GM12878 (cell line): Measurements from ENCODE around the gene PMEL. TPM values are rescaled to one million over a fixed set of nuclear protein-coding genes. Genes with fewer than 3 reads are reported as not detected.

Experiments used
- ATAC-seq: fragments of 200-7000 bp; cut with Tn5 transposase; 3 replicates; pipeline ENCODE4 v1.9.1; 2020; ENCODE audit warnings: mild to moderate bottlenecking, moderate library complexity
- BruUV-seq: library from RNA; stranded (reverse); fragments of 400-500 nt; replicated peaks from 2 replicates; lab custom pipeline; 2021; lab: Mats Ljungman, UMichigan
- CTCF ChIA-PET: fragments of 300-600 bp; sonication (Branson Sonifier 250); formaldehyde crosslinking; extraction: SDS; loops from one replicate; lab custom pipeline; 2021; ENCODE audit warnings: inconsistent platforms; lab: Yijun Ruan, JAX
- POLR2A ChIA-PET: fragments of 350-600 bp; formaldehyde crosslinking; extraction: SDS; loops from one replicate; lab custom pipeline; 2021; ENCODE audit warnings: inconsistent platforms; lab: Charles Lee
- RAD21 ChIA-PET: fragments of 300-600 bp; sonication (Branson Sonifier 250); formaldehyde crosslinking; loops from one replicate; lab custom pipeline; 2023; ENCODE audit warnings: antibody characterized with exemption; ENCODE audit not compliant: unreplicated experiment; lab: Charles Lee
- SMC1A ChIA-PET: fragments of 300-600 bp; sonication (Branson Sonifier 250); formaldehyde crosslinking; loops from one replicate; lab custom pipeline; 2023; ENCODE audit not compliant: unreplicated experiment, uncharacterized antibody; lab: Charles Lee
- DNase-seq: peaks from one replicate; pipeline ENCODE4 v3.0.0-alpha.2; 2011; ENCODE audit warnings: low read depth, low spot score
- FAIRE-seq: peaks from 3 replicates; lab custom pipeline; 2011; peaks lifted over from hg19 to GRCh38; lab: Jason Lieb, UNC
- H2AFZ ChIP-seq: 2 replicates; pipeline ENCODE4 v1.6.0; 2011; ENCODE audit warnings: low read depth, low read length, control low read depth; ENCODE audit not compliant: control insufficient read depth
- H3K27ac ChIP-seq: 2 replicates; pipeline ENCODE4 v1.5.1; 2011; ENCODE audit warnings: control low read depth; ENCODE audit not compliant: control insufficient read depth, insufficient read depth
- H3K27me3 ChIP-seq, 2 experiments: replicated peaks in 1 of 2; 2 replicates each; pipeline versions ENCODE4 v1.6.0 to v1.6.1; 2011; ENCODE audit warnings: low read length in 1 of 2; ENCODE audit not compliant: control insufficient read depth in 2 of 2, insufficient read depth in 2 of 2
- H3K36me3 ChIP-seq, 2 experiments: 2 replicates each; pipeline ENCODE4 v1.5.1; 2011; ENCODE audit warnings: low read length in 1 of 2; ENCODE audit not compliant: control insufficient read depth in 2 of 2, insufficient read depth in 2 of 2
- H3K4me1 ChIP-seq: 2 replicates; pipeline ENCODE4 v1.6.1; 2011; ENCODE audit warnings: mild to moderate bottlenecking, low read length, moderate library complexity, mixed read lengths; ENCODE audit not compliant: control insufficient read depth, insufficient read depth
- H3K4me2 ChIP-seq: 2 replicates; pipeline ENCODE4 v1.6.0; 2011; ENCODE audit warnings: control low read depth; ENCODE audit not compliant: control insufficient read depth, insufficient read depth
- H3K4me3 ChIP-seq: fragments of 200-600 bp; sonication (generic); 2 replicates; pipeline ENCODE4 v1.5.1; 2016
- H3K79me2 ChIP-seq: 2 replicates; pipeline ENCODE4 v1.6.0; 2011; ENCODE audit warnings: low read length; ENCODE audit not compliant: control insufficient read depth, insufficient read depth
- H3K9ac ChIP-seq: 2 replicates; pipeline ENCODE4 v1.8.0; 2011; ENCODE audit warnings: low read length, control low read depth, mixed read lengths; ENCODE audit not compliant: control insufficient read depth, insufficient read depth
- H3K9me3 ChIP-seq: replicated peaks from 3 replicates; pipeline ENCODE4 v1.5.1; 2011; ENCODE audit warnings: mild to moderate bottlenecking, low read length; ENCODE audit not compliant: control insufficient read depth, insufficient read depth
- H4K20me1 ChIP-seq: 2 replicates; pipeline ENCODE4 v1.6.0; 2011; ENCODE audit not compliant: control insufficient read depth, insufficient read depth
- ATF2 ChIP-seq: IDR thresholded peaks from 2 replicates; pipeline ENCODE4 v1.6.1; 2012; ENCODE audit warnings: low read length, inconsistent platforms
- BHLHE40 ChIP-seq, 2 experiments: fragments of 450-650 bp in 1 of 2; IDR thresholded peaks; 2 replicates each; pipeline ENCODE4 v1.6.1; 2011 to 2017; ENCODE audit warnings: low read depth in 2 of 2, borderline replicate concordance in 1 of 2, improper control_type of control experiment in 1 of 2, low read length in 1 of 2, mild to moderate bottlenecking in 1 of 2
- CBX5 ChIP-seq: sonication (generic); IDR thresholded peaks from 2 replicates; pipeline ENCODE4 v1.6.1; 2016; ENCODE audit warnings: low read depth, moderate library complexity, mild to moderate bottlenecking, inconsistent platforms
- CUX1 ChIP-seq: IDR thresholded peaks from 2 replicates; pipeline ENCODE4 v1.6.1; 2012; ENCODE audit warnings: improper control_type of control experiment, low read depth, low read length; ENCODE audit not compliant: insufficient replicate concordance
- HDGF ChIP-seq: fragments of 450-650 bp; IDR thresholded peaks from 2 replicates; pipeline ENCODE4 v1.6.1; 2016; ENCODE audit warnings: antibody characterized with exemption
- MTA3 ChIP-seq: IDR thresholded peaks from 2 replicates; pipeline ENCODE4 v1.6.1; 2012; ENCODE audit warnings: low read length, inconsistent platforms, borderline replicate concordance
- NBN ChIP-seq: fragments of 450-650 bp; IDR thresholded peaks from 2 replicates; pipeline ENCODE4 v1.6.1; 2016
- PAX5 ChIP-seq: IDR thresholded peaks from 2 replicates; pipeline ENCODE4 v1.6.1; 2011; ENCODE audit warnings: low read depth, low read length, borderline replicate concordance
- PML ChIP-seq: IDR thresholded peaks from 2 replicates; pipeline ENCODE4 v1.6.1; 2012; ENCODE audit warnings: low read length, inconsistent platforms
- RAD21 ChIP-seq: IDR thresholded peaks from 2 replicates; pipeline ENCODE4 v1.6.1; 2011; ENCODE audit warnings: mild to moderate bottlenecking, low read depth, low read length, moderate library complexity; ENCODE audit not compliant: insufficient read depth
- SREBF1 ChIP-seq: IDR thresholded peaks from 2 replicates; pipeline ENCODE4 v1.6.1; 2012; ENCODE audit warnings: mild to moderate bottlenecking, low read length
- YY1 ChIP-seq: IDR thresholded peaks from 2 replicates; pipeline ENCODE4 v1.6.1; 2011; ENCODE audit warnings: low read depth, mild to moderate bottlenecking, low read length
- ZBTB33 ChIP-seq: fragments of 450-650 bp; IDR thresholded peaks from 2 replicates; pipeline ENCODE4 v1.6.1; 2017; ENCODE audit warnings: mild to moderate bottlenecking
- WGBS: methylation state at CpG from one replicate; pipeline ENCODE4 v1.1.6; 2016; ENCODE audit warnings: low lambda C conversion rate; ENCODE audit not compliant: insufficient replicate concordance, insufficient coverage; ENCODE audit errors: missing lambda C conversion rate; 5-methylcytosine and 5-hydroxymethylcytosine counted together
- in situ Hi-C: fragments of 300-500 bp; cut with MboI; formaldehyde crosslinking; loops from 9 replicates; pipeline ENCODE4 v1.14.3; 2018; ENCODE audit warnings: mixed read lengths
- intact Hi-C: fragments of 100-400 bp; cut with micrococcal nuclease; formaldehyde crosslinking; loops from one replicate; pipeline ENCODE4 v1.14.2; 2022; ENCODE audit not compliant: unreplicated experiment
- polyA plus RNA-seq, 11 experiments: library from polyadenylated mRNA; depleted of rRNA in 4 of 11; unstranded in 6 of 11; stranded (reverse) in 5 of 11; fragments of >200 nt; fragmentation: Nextera tagmentation in 4 of 11; fragmentation: Illumina TruSeq in 1 of 11; extraction: Ambion mirVana in 4 of 11; extraction: Trizol in 1 of 11; gene quantifications; 1 replicate in 1 of 11; 2 replicates in 10 of 11; pipeline versions ENCODE4 v1.2.1 to v1.2.3, GENCODE V29; 2011 to 2016; ENCODE audit warnings: inconsistent platforms in 2 of 11, missing spikeins in 2 of 11, low read depth in 1 of 11
- total RNA-seq, 4 experiments: library from RNA; depleted of rRNA in 3 of 4; stranded (reverse); fragments of >200 nt in 3 of 4; fragmentation: Illumina TruSeq in 1 of 4; extraction: Trizol in 1 of 4; gene quantifications; 2 replicates each; pipeline versions ENCODE4 v1.2.1 to v1.2.3, GENCODE V29; 2013 to 2021

PMEL gene
- total and polyA plus RNA-seq, 10 of the 15 experiments (the other 5 are each of a cell fraction or from before 2014, with no cell fraction given), result 0.32 to 1.6 (median 0.56) TPM

- intact Hi-C loops (loop anchor here (1.0 to 5.0 kb wide), 3 partner anchors 33 to 121 kb away; partner anchors contain the start of genes RPL41, RPS26 and ZC3H10), in situ Hi-C loops (no loop called here)
- Histone ChIP-seq H3K9me3 (no peaks in the 10 kb centered on the region), H3K79me2 (no peaks in the 10 kb centered on the region), H4K20me1 (no peaks in the 10 kb centered on the region), H3K4me3 (peak overlapping the region; percentile 74), H3K27ac (no peak overlapping the region), H3K27me3 (no peaks in the 10 kb centered on the region), H3K9ac (peak overlapping the region; percentile 72), H2AFZ (no peak overlapping the region; the same call in 1 of the 2 replicates), H3K36me3 (peaks cover 3 to 15% of the 10 kb centered on the region in 2 experiments), H3K4me2 (peak overlapping the region; percentile 88), H3K4me1 (peaks cover 3% of the 10 kb centered on the region; the same call in 1 of the 2 replicates)
- FAIRE-seq (peak; percentile 73), ATAC-seq (peak; percentile 62), DNase-seq (no peak)
- POLR2A ChIA-PET, result interaction anchor here (0.5 to 2.6 kb wide), 15 partner anchors 11 to 192 kb away, joined by 3 to 46 read pairs (median 6); partner anchors contain the start of genes PYM1, RAB5B and ZC3H10
- CTCF ChIA-PET, result interaction anchor here (0.5 to 6.0 kb wide), 47 partner anchors 9 to 351 kb away, joined by 3 to 107 read pairs (median 5); partner anchors contain the start of genes DGKA, DNAJC14, ORMDL2 and PA2G4
- RAD21 ChIA-PET, result interaction anchor here (0.8 to 4.8 kb wide), 21 partner anchors 8 to 281 kb away, joined by 3 to 44 read pairs (median 10); partner anchors contain the start of genes PA2G4 and RAB5B
- SMC1A ChIA-PET, result interaction anchor here (0.7 to 4.2 kb wide), 15 partner anchors 11 to 267 kb away, joined by 3 to 52 read pairs (median 5); partner anchors contain the start of genes PYM1, RAB5B and ZC3H10
- 32% methylated on average over 14 of the region's 14 CpGs for WGBS
- BruUV-seq, result TSS peak; percentile 88
- no peak for TF ChIP-seq SREBF1
- no peak for TF ChIP-seq ATF2
- no peak for TF ChIP-seq CBX5
- TF ChIP-seq BHLHE40 (IDR thresholded peaks at IDR 0.05; ENCODE audit: borderline replicate concordance in 1 of 2, low read depth in 2 of 2, low read length in 1 of 2), result no peak
- peak; percentile 57 for TF ChIP-seq NBN
- TF ChIP-seq YY1, result 0 out of 2 replicates have a peak, but pooled peaks have one; percentile 26
- TF ChIP-seq MTA3, result no peak
- peak; percentile 27 for TF ChIP-seq CUX1
- no peak for TF ChIP-seq HDGF
- TF ChIP-seq PML, result peak; percentile 16; the same call in 1 of the 2 replicates
- TF ChIP-seq PAX5, result no peak
- peak; percentile 89 for TF ChIP-seq RAD21
- TF ChIP-seq ZBTB33, result 0 out of 2 replicates have a peak, but pooled peaks have one; percentile 48
These were observed 30.4 kb upstream of the PMEL start for GRCh38 chr12:55996201-55996714.
